ENCODE results near the gene MAST2. TPM values are rescaled to one million over a fixed set of nuclear protein-coding genes. Genes with fewer than 3 reads are reported as not detected.

The MAST2 gene
- total and polyA plus RNA-seq, 2 of the 4 experiments (the other 2 are of a cell fraction), result 14.2 to 41.0 TPM

DNA sequence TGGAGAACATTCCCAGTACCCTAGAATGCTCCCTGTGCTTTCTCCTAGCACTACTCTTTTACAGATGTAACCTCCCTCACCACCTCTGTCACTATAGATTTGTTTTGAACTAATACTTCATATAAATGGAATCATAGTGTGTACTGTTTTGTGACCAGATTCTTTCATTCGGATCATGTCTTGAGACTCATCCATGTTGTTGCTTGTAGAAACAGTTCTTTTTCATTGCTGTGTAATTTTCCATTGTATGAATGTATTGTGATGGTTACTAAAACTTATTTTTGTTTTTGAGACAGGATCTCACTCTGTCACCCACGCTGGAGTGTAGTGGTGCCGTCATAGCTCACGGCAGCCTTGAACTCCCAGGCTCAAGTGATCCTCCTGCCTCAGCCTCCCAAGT is 2.7 kb downstream of the MAST2 start:
- dilution Hi-C loops (cut with HindIII; ENCODE audit: low sequenced_read_pairs, unreplicated experiment) (no loop called here), in situ Hi-C loops (cut with MboI; ENCODE audit: low sequenced_read_pairs) (no loop called here), intact Hi-C loops (cut with micrococcal nuclease) (no loop called here)
- Histone ChIP-seq H2BK5ac (ENCODE audit: low read depth, low read length, poor library complexity, severe bottlenecking) (no peak overlapping the region), H2BK20ac (ENCODE audit: low read depth, low read length) (no peak overlapping the region), H4K91ac (ENCODE audit: insufficient read depth, low read depth, low read length) (no peak overlapping the region), H3K9me3 (ENCODE audit: control insufficient read depth, insufficient read depth, low read length) (no peaks in the 10 kb centered on the region), H4K8ac (ENCODE audit: low read depth in 2 of 2, low read length in 2 of 2) (no peak overlapping the region), H3K27ac (ENCODE audit: insufficient read depth, low read length) (no peak overlapping the region), H3K4ac (ENCODE audit: low read depth, low read length) (no peak overlapping the region), H2AK5ac (ENCODE audit: low read depth, low read length) (no peak overlapping the region), H2BK15ac (ENCODE audit: low read depth, low read length) (no peak overlapping the region), H3K9ac (ENCODE audit: low read depth, low read length) (no peak overlapping the region), H3K18ac (ENCODE audit: low read depth, low read length) (no peak overlapping the region), H3K14ac (replicated peaks; ENCODE audit: low read depth, low read length) (no peak overlapping the region), H3K79me1 (ENCODE audit: low read depth in 1 of 2, low read length in 2 of 2) (peaks cover 8 to 44% of the 10 kb centered on the region in 2 experiments), H2BK120ac (ENCODE audit: low read depth, low read length) (no peak overlapping the region), H3K9me1 (ENCODE audit: insufficient read depth, low read length) (peaks cover 5% of the 10 kb centered on the region), H3K4me2 (ENCODE audit: low read depth, low read length) (no peak overlapping the region), H3K56ac (ENCODE audit: extremely low read depth, insufficient read depth, low read length) (no peak overlapping the region), H2AFZ (replicated peaks; ENCODE audit: low read length, poor library complexity) (no peak overlapping the region), H3K27me3 (ENCODE audit: control insufficient read depth, insufficient read depth, low read length) (no peaks in the 10 kb centered on the region), H4K20me1 (ENCODE audit: insufficient read depth, low read length) (peaks cover 10% of the 10 kb centered on the region), H3K23ac (ENCODE audit: low read depth, low read length) (0 out of 2 replicates have a peak overlapping the region, but pooled peaks have one; percentile 11), H3K4me1 (ENCODE audit: control insufficient read depth, insufficient read depth, low read length) (peaks cover 5% of the 10 kb centered on the region), H3K4me3 (ENCODE audit: insufficient read depth, low read depth, low read length) (no peak overlapping the region), H2AK9ac (replicated peaks; ENCODE audit: low read depth, low read length, poor library complexity) (no peak overlapping the region), H4K5ac (ENCODE audit: low read depth, low read length) (no peak overlapping the region), H3K36me3 (ENCODE audit: control insufficient read depth, insufficient read depth, low read length) (peaks cover 1% of the 10 kb centered on the region; the same call in 1 of the 2 replicates)
- WGBS, 2 experiments (ENCODE audit: extremely low coverage in 2 of 2, insufficient read length in 1 of 2), result no CpG with 5 or more reads among the region's 4 CpGs
- BruUV-seq (replicated peaks), result no TSS peak
- ChIA-PET CTCF (no interaction called here), POLR2A (ENCODE audit: unreplicated experiment) (no interaction called here)
- ATAC-seq (ENCODE audit: low read depth) (no peak), DNase-seq (no peak)
- TF ChIP-seq RFX5 (IDR thresholded peaks at IDR 0.05; ENCODE audit: low read depth, low read length) (no peak), NFE2L2 (IDR thresholded peaks at IDR 0.05; ENCODE audit: low read depth, low read length) (no peak), CEBPB (IDR thresholded peaks at IDR 0.05; ENCODE audit: low read depth, low read length) (no peak), POLR2A (IDR thresholded peaks at IDR 0.05; ENCODE audit: low read depth, low read length) (no peak), MAFK (IDR thresholded peaks at IDR 0.05; ENCODE audit: low read depth, low read length) (no peak), SMC3 (IDR thresholded peaks at IDR 0.05; ENCODE audit: low read depth, low read length) (no peak), MXI1 (IDR thresholded peaks at IDR 0.05; ENCODE audit: borderline replicate concordance, low read depth, low read length) (no peak), RCOR1 (IDR thresholded peaks at IDR 0.05; ENCODE audit: insufficient replicate concordance, low read length) (no peak), BHLHE40 (IDR thresholded peaks at IDR 0.05; ENCODE audit: low read depth, low read length) (no peak), MAZ (IDR thresholded peaks at IDR 0.05; ENCODE audit: borderline replicate concordance, low read depth, low read length) (no peak), FOS (IDR thresholded peaks at IDR 0.05; ENCODE audit: low read depth, low read length) (no peak), RAD21 (IDR thresholded peaks at IDR 0.05; ENCODE audit: low read length) (no peak), CHD1 (IDR thresholded peaks at IDR 0.05; ENCODE audit: low read depth, low read length) (no peak)
- TF ChIP-seq, protein P1, sequence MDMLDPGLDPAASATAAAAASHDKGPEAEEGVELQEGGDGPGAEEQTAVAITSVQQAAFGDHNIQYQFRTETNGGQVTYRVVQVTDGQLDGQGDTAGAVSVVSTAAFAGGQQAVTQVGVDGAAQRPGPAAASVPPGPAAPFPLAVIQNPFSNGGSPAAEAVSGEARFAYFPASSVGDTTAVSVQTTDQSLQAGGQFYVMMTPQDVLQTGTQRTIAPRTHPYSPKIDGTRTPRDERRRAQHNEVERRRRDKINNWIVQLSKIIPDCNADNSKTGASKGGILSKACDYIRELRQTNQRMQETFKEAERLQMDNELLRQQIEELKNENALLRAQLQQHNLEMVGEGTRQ (IDR thresholded peaks at IDR 0.05; ENCODE audit: low read depth, low read length), result no peak
- TF ChIP-seq, protein P2, sequence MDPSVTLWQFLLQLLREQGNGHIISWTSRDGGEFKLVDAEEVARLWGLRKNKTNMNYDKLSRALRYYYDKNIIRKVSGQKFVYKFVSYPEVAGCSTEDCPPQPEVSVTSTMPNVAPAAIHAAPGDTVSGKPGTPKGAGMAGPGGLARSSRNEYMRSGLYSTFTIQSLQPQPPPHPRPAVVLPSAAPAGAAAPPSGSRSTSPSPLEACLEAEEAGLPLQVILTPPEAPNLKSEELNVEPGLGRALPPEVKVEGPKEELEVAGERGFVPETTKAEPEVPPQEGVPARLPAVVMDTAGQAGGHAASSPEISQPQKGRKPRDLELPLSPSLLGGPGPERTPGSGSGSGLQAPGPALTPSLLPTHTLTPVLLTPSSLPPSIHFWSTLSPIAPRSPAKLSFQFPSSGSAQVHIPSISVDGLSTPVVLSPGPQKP (IDR thresholded peaks at IDR 0.05; ENCODE audit: borderline replicate concordance, low read depth, low read length), result no peak
- TF ChIP-seq, protein P3, sequence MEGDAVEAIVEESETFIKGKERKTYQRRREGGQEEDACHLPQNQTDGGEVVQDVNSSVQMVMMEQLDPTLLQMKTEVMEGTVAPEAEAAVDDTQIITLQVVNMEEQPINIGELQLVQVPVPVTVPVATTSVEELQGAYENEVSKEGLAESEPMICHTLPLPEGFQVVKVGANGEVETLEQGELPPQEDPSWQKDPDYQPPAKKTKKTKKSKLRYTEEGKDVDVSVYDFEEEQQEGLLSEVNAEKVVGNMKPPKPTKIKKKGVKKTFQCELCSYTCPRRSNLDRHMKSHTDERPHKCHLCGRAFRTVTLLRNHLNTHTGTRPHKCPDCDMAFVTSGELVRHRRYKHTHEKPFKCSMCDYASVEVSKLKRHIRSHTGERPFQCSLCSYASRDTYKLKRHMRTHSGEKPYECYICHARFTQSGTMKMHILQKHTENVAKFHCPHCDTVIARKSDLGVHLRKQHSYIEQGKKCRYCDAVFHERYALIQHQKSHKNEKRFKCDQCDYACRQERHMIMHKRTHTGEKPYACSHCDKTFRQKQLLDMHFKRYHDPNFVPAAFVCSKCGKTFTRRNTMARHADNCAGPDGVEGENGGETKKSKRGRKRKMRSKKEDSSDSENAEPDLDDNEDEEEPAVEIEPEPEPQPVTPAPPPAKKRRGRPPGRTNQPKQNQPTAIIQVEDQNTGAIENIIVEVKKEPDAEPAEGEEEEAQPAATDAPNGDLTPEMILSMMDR (conservative IDR thresholded peaks at IDR 0.05; ENCODE audit: low read depth, low read length), result no peak

Data from IMR-90 (cell line).